ENCODE results near the gene CHN2.

The CHN2 gene

DNA sequence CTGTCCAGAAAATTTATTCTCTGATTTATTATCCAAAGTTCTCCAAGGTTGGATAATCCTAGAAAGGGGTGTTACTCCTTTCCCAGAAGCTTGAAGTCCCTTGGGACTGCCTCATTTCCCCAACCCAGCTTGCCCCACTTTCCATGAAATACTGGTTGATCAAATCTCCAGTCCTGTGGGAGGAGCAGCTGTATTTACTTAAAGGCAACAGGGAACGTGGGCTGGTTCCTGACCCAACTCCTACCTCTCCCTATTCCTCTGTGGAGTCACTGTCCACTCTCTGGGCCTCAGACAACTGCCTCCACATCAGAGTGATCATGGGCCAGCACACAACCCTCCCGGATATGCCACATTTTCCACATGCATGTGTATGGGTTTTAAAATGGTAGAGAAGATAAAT, 202.8 kb downstream of the CHN2 start:
- no peak overlapping the region for H3K9ac ChIP-seq (ENCODE audit: low read length)
- peaks cover 8% of the 10 kb centered on the region for H3K4me1 ChIP-seq (ENCODE audit: control insufficient read depth, insufficient read depth, low read length)
- H3K4me3 ChIP-seq (ENCODE audit: low read length): no peak overlapping the region
- H3K9me3 ChIP-seq (ENCODE audit: control insufficient read depth, low read length): no peaks in the 10 kb centered on the region
- H3K27me3 ChIP-seq (ENCODE audit: control insufficient read depth, insufficient read depth, low read length): no peaks in the 10 kb centered on the region
- H3K36me3 ChIP-seq (ENCODE audit: control insufficient read depth, insufficient read depth, low read length): no peaks in the 10 kb centered on the region

DNA sequence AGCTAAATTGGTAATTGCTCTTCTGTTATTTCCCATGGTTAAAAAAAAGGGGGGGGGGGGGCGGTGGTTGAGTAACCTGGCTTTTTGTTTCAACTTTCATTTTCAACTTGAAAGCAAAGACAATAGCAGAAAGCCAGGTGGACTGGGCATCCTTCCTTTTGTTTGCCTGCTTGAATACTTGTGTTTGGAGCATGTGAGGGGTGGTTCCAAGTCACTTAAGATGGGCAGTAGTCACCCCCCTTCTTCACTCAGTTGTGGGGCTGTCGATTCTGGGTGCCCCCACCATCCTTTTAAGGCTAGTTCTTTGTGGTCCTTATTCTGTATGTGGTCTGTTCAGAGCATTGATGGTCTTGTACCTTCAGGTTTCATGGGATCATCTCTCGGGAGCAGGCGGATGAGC, 203.4 kb downstream of the CHN2 start:
- Histone ChIP-seq H3K9me3 (ENCODE audit: control insufficient read depth, low read length) (no peaks in the 10 kb centered on the region), H3K36me3 (ENCODE audit: control insufficient read depth, insufficient read depth, low read length) (no peaks in the 10 kb centered on the region), H3K4me1 (ENCODE audit: control insufficient read depth, insufficient read depth, low read length) (peaks cover 8% of the 10 kb centered on the region), H3K9ac (ENCODE audit: low read length) (no peak overlapping the region), H3K27me3 (ENCODE audit: control insufficient read depth, insufficient read depth, low read length) (no peaks in the 10 kb centered on the region), H3K4me3 (ENCODE audit: low read length) (no peak overlapping the region)

- Histone ChIP-seq H3K9ac (ENCODE audit: low read length) (no peak overlapping the region), H3K4me1 (ENCODE audit: control insufficient read depth, insufficient read depth, low read length) (peaks cover 11% of the 10 kb centered on the region), H3K27me3 (ENCODE audit: control insufficient read depth, insufficient read depth, low read length) (no peaks in the 10 kb centered on the region), H3K36me3 (ENCODE audit: control insufficient read depth, insufficient read depth, low read length) (no peaks in the 10 kb centered on the region), H3K9me3 (ENCODE audit: control insufficient read depth, low read length) (no peaks in the 10 kb centered on the region), H3K4me3 (ENCODE audit: low read length) (no peak overlapping the region)
These were observed 205.9 kb downstream of the CHN2 start for GRCh38 chr7:29400437-29400836.

DNA sequence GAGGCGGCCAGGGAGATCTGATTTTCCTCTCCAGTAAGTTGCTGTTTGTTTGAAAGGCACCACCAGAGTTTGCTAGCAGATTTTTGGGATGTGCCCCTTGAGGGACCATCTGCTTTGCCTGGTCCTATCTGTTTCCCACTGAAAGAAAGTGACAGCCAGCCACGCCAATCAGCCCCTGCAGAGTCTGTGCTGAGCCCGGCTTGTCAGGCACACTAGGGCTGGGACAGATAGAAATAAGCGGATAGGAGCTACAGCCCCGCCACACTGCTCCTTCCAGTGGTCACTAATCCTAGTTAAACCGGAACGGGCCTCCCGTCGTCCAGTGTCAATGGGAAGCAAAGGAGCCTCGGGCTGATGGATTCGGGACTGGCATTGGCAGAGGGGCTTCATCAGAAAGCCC, 207.2 kb downstream of the CHN2 start:
- Histone ChIP-seq H3K36me3 (ENCODE audit: control insufficient read depth, insufficient read depth, low read length) (no peaks in the 10 kb centered on the region), H3K4me1 (ENCODE audit: control insufficient read depth, insufficient read depth, low read length) (peaks cover 17% of the 10 kb centered on the region), H3K9me3 (ENCODE audit: control insufficient read depth, low read length) (no peaks in the 10 kb centered on the region), H3K27me3 (ENCODE audit: control insufficient read depth, insufficient read depth, low read length) (no peaks in the 10 kb centered on the region), H3K9ac (ENCODE audit: low read length) (no peak overlapping the region), H3K4me3 (ENCODE audit: low read length) (no peak overlapping the region)

DNA sequence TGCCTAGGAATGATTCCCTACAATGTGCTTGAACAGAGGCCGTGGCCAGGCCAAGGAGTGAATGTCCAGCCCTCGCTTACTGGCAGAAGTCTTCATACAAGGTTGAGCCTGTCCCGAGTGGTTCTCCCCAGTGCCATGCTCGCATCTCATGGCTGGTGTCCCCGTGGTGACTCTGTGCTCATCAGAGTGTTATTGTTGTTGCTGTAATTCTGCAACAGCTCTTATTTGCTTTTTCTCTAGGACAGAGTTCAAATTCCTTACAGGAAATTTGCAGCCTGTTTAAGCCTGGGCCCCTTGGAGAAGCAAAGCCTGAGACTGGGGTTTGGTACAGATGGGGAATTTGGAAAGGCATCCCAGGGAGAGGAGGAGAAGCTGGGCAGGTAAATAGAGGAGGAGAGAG, 211.3 kb downstream of the CHN2 start:
- Histone ChIP-seq H3K27me3 (ENCODE audit: control insufficient read depth, insufficient read depth, low read length) (no peaks in the 10 kb centered on the region), H3K9ac (ENCODE audit: low read length) (no peak overlapping the region), H3K9me3 (ENCODE audit: control insufficient read depth, low read length) (no peaks in the 10 kb centered on the region), H3K4me3 (ENCODE audit: low read length) (no peak overlapping the region), H3K36me3 (ENCODE audit: control insufficient read depth, insufficient read depth, low read length) (no peaks in the 10 kb centered on the region), H3K4me1 (ENCODE audit: control insufficient read depth, insufficient read depth, low read length) (peaks cover 17% of the 10 kb centered on the region)

GRCh38 chr7:29406366-29406765, 211.8 kb downstream of the CHN2 start:
- H3K4me1 ChIP-seq (ENCODE audit: control insufficient read depth, insufficient read depth, low read length): peaks cover 17% of the 10 kb centered on the region
- H3K36me3 ChIP-seq (ENCODE audit: control insufficient read depth, insufficient read depth, low read length): no peaks in the 10 kb centered on the region
- no peak overlapping the region for H3K9ac ChIP-seq (ENCODE audit: low read length)
- no peak overlapping the region for H3K4me3 ChIP-seq (ENCODE audit: low read length)
- H3K9me3 ChIP-seq (ENCODE audit: control insufficient read depth, low read length): no peaks in the 10 kb centered on the region
- H3K27me3 ChIP-seq (ENCODE audit: control insufficient read depth, insufficient read depth, low read length): no peaks in the 10 kb centered on the region

GRCh38 chr7:29408841-29409243, 214.3 kb downstream of the CHN2 start:
- Histone ChIP-seq H3K27me3 (ENCODE audit: control insufficient read depth, insufficient read depth, low read length) (no peaks in the 10 kb centered on the region), H3K9me3 (ENCODE audit: control insufficient read depth, low read length) (no peaks in the 10 kb centered on the region), H3K9ac (ENCODE audit: low read length) (no peak overlapping the region), H3K36me3 (ENCODE audit: control insufficient read depth, insufficient read depth, low read length) (no peaks in the 10 kb centered on the region), H3K4me1 (ENCODE audit: control insufficient read depth, insufficient read depth, low read length) (peaks cover 9% of the 10 kb centered on the region), H3K4me3 (ENCODE audit: low read length) (no peak overlapping the region)

- Histone ChIP-seq H3K9me3 (ENCODE audit: control insufficient read depth, low read length) (no peaks in the 10 kb centered on the region), H3K9ac (ENCODE audit: low read length) (no peak overlapping the region), H3K4me3 (ENCODE audit: low read length) (no peak overlapping the region), H3K4me1 (ENCODE audit: control insufficient read depth, insufficient read depth, low read length) (peaks cover under 1% of the 10 kb centered on the region), H3K36me3 (ENCODE audit: control insufficient read depth, insufficient read depth, low read length) (no peaks in the 10 kb centered on the region), H3K27me3 (ENCODE audit: control insufficient read depth, insufficient read depth, low read length) (no peaks in the 10 kb centered on the region)
These were observed 216.4 kb downstream of the CHN2 start for GRCh38 chr7:29410996-29411395.

- H3K9me3 ChIP-seq (ENCODE audit: control insufficient read depth, low read length): no peaks in the 10 kb centered on the region
- no peak overlapping the region for H3K9ac ChIP-seq (ENCODE audit: low read length)
- no peak overlapping the region for H3K4me3 ChIP-seq (ENCODE audit: low read length)
- no peaks in the 10 kb centered on the region for H3K27me3 ChIP-seq (ENCODE audit: control insufficient read depth, insufficient read depth, low read length)
- H3K36me3 ChIP-seq (ENCODE audit: control insufficient read depth, insufficient read depth, low read length): no peaks in the 10 kb centered on the region
- no peaks in the 10 kb centered on the region for H3K4me1 ChIP-seq (ENCODE audit: control insufficient read depth, insufficient read depth, low read length)
These were observed 218.3 kb downstream of the CHN2 start for GRCh38 chr7:29412912-29413311.

DNA sequence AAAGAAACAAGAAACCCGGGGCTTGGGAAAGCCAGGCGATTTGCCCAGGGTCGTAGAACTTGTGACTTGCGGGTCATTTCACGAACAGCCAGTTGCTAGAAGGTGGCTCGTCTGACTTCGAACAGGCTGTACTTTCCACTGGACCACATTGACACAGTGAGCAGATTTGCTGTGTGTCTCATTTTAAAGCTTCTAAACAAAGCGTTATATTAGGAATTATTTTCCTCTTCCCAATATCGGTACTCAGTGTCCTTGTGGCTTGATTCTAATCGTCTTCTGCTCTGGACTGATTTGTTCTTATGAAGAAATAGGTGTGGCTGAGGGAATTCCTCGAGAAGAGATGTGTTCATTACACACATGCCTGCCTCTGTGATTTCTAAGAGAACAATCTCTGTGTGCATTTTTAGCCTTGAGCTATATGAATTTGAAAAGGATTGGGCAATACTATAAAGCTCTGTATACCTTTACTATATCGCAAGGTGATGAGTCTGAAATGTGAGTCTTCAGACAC, 219.1 kb downstream of the CHN2 start:
- Histone ChIP-seq H3K36me3 (ENCODE audit: control insufficient read depth, insufficient read depth, low read length) (no peaks in the 10 kb centered on the region), H3K9me3 (ENCODE audit: control insufficient read depth, low read length) (no peaks in the 10 kb centered on the region), H3K9ac (ENCODE audit: low read length) (no peak overlapping the region), H3K4me1 (ENCODE audit: control insufficient read depth, insufficient read depth, low read length) (no peaks in the 10 kb centered on the region), H3K27me3 (ENCODE audit: control insufficient read depth, insufficient read depth, low read length) (no peaks in the 10 kb centered on the region), H3K4me3 (ENCODE audit: low read length) (no peak overlapping the region)

GRCh38 chr7:29414216-29414615, 219.6 kb downstream of the CHN2 start:
- Histone ChIP-seq H3K9me3 (ENCODE audit: control insufficient read depth, low read length) (no peaks in the 10 kb centered on the region), H3K4me3 (ENCODE audit: low read length) (no peak overlapping the region), H3K9ac (ENCODE audit: low read length) (no peak overlapping the region), H3K27me3 (ENCODE audit: control insufficient read depth, insufficient read depth, low read length) (no peaks in the 10 kb centered on the region), H3K4me1 (ENCODE audit: control insufficient read depth, insufficient read depth, low read length) (no peaks in the 10 kb centered on the region), H3K36me3 (ENCODE audit: control insufficient read depth, insufficient read depth, low read length) (no peaks in the 10 kb centered on the region)

DNA sequence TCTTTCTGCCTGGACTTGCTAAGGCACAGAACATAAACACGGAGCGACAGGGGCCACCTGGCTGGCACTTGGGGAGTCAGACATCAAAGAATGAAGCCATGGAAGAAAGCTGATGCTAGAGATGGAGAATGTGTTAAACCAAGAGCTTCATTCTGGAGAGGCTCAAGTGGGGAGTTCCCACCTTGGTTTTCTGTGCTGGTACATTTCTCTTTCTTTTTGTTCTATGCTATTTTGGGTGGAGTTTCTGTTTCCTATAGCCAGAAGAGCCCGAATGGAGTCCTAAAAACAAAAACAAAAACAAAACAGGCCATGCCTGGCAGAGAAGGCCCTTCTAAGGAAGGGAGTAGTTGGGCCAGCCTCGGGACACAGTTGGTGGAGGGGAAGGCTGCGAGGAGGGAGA, 220.6 kb downstream of the CHN2 start:
- no peak overlapping the region for H3K9ac ChIP-seq (ENCODE audit: low read length)
- no peak overlapping the region for H3K4me3 ChIP-seq (ENCODE audit: low read length)
- H3K36me3 ChIP-seq (ENCODE audit: control insufficient read depth, insufficient read depth, low read length): no peaks in the 10 kb centered on the region
- H3K4me1 ChIP-seq (ENCODE audit: control insufficient read depth, insufficient read depth, low read length): no peaks in the 10 kb centered on the region
- H3K9me3 ChIP-seq (ENCODE audit: control insufficient read depth, low read length): no peaks in the 10 kb centered on the region
- no peaks in the 10 kb centered on the region for H3K27me3 ChIP-seq (ENCODE audit: control insufficient read depth, insufficient read depth, low read length)

DNA sequence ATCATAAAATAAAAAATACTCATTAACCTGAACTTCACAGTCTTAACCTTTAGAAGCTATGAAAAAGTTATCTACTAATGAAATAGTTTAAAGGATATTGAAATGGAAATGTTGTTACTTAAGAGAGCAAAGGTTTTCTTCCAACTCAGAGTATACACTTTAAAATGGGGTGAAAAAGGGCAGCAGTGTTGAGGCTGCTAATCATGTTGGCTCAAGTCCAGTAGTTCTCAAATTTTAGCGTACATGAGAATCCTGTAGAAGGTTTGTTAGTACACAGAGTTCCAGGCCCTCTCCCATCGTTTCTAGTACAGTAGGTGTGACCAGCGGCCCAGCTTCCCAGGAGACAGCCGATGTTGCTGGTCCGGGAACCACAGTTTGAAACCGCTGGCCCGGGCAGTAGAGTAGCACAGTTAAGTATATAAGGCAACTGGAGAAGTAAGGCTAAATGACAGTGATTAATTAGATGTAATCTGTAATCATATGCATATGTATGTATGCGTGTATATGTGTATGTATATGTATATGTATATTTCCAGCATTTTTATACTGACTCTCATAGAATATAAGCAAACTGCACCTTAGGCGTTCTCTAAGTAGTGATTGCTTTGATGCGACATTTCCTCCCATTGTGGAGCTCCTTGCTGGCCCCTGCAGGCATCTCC, 221.8 kb downstream of the CHN2 start:
- Histone ChIP-seq H3K9ac (ENCODE audit: low read length) (no peak overlapping the region), H3K4me3 (ENCODE audit: low read length) (no peak overlapping the region), H3K4me1 (ENCODE audit: control insufficient read depth, insufficient read depth, low read length) (no peaks in the 10 kb centered on the region), H3K27me3 (ENCODE audit: control insufficient read depth, insufficient read depth, low read length) (no peaks in the 10 kb centered on the region), H3K9me3 (ENCODE audit: control insufficient read depth, low read length) (no peaks in the 10 kb centered on the region), H3K36me3 (ENCODE audit: control insufficient read depth, insufficient read depth, low read length) (no peaks in the 10 kb centered on the region)
